HG03045 (cell line): ENCODE data around the gene R3HDM4.
"Not testable (repeated sequence)": the region's sequence is repeated elsewhere in the genome, so short reads cannot be mapped to it uniquely, and the experiment has no call there.

Experiments used
- ATAC-seq: cut with Tn5 transposase; IDR thresholded peaks from one replicate; pipeline ENCODE4 v1.9.1; 2021; ENCODE audit warnings: mild to moderate bottlenecking, moderate library complexity; ENCODE audit not compliant: unreplicated experiment

The R3HDM4 gene

GRCh38 chr19:896999-897398 lies 16.0 kb downstream of the R3HDM4 start:
- ATAC-seq, result no peak

- no peak for ATAC-seq
Observed at GRCh38 chr19:896434-896833, 16.6 kb downstream of the R3HDM4 start.

GRCh38 chr19:892894-893689 lies 19.9 kb downstream of the R3HDM4 start, which contains the start of the genes MED16 and RNU6-9:
Gene MED16 (minus strand): TSS chr19:893187. CDS start chr19:891131, 2,056 bp downstream.
Gene RNU6-9 (plus strand): TSS chr19:893484.
- peak; percentile 76 for ATAC-seq

- ATAC-seq, result no peak
Observed at GRCh38 chr19:892243-892893, 20.7 kb downstream of the R3HDM4 start.

- not testable (repeated sequence) for ATAC-seq
Observed at GRCh38 chr19:891421-892200, 21.4 kb downstream of the R3HDM4 start.

GRCh38 chr19:890831-891230 lies 22.2 kb downstream of the R3HDM4 start:
- no peak for ATAC-seq

GRCh38 chr19:889662-890295 lies 23.2 kb downstream of the R3HDM4 start:
- ATAC-seq, result no peak

- ATAC-seq, result no peak
Observed at GRCh38 chr19:888581-889385, 24.2 kb downstream of the R3HDM4 start.

- ATAC-seq, result no peak
Observed at GRCh38 chr19:887599-887998, 25.4 kb downstream of the R3HDM4 start.

GRCh38 chr19:887072-887471 lies 25.9 kb downstream of the R3HDM4 start:
- no peak for ATAC-seq

- no peak for ATAC-seq
Observed at GRCh38 chr19:885536-886224, 27.3 kb downstream of the R3HDM4 start.

- no peak for ATAC-seq
Observed at GRCh38 chr19:884420-885211, 28.4 kb downstream of the R3HDM4 start.

GRCh38 chr19:883661-884211 lies 29.3 kb downstream of the R3HDM4 start:
- ATAC-seq, result no peak

GRCh38 chr19:882871-883497 lies 30.0 kb downstream of the R3HDM4 start:
- no peak for ATAC-seq

GRCh38 chr19:881385-882071 lies 31.5 kb downstream of the R3HDM4 start:
- ATAC-seq, result no peak

GRCh38 chr19:879711-880438 lies 33.1 kb downstream of the R3HDM4 start:
- no peak for ATAC-seq
